ENCODE results near the gene PIEZO1.

The PIEZO1 gene

DNA sequence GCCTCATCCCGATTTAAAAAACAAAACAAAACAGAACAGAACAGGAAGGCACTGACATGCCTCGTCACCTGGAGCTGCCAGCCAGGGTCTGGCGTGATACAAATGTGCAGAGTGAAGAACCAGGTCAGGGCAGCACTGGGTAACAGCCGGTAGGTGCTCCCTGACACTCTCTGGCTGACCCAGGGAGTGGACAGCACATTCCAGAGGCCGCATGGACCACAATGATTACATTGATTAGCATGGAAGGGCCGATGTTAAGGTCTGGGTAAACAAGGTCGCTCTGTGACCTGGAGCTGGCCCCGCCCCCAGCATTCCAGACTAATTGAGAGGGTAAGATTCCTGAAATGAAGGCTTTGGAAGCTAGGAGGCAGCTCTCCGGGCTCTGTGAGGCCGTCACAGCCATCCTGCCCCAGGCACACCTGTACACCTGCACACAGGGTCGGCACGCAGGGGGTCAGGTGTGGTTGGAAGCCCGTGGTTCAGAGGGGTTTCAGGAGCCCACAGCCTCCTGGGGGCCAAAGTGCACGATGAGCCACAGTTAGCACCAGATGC is 21.4 kb downstream of the PIEZO1 start:
- DNase-seq = no peak

DNA sequence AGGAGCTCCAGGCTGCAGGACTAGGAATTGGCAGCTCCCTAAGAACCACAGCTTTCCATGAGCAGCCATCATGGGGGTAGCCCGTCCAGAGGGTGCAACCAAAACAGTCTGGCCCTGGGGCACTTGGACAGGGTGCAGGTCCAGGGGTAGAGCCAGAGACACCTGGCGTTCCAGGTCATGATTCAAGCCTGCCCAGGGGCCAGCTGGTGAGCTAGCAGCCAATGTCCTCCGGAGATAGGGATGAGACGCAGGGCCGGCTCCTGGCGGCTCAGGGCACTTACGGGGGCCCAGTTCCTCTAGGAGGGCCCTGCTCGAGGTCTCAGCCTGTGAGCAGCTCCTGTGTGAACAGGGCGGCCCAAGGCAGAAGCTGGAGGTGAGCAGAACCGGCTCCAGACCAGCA is 22.1 kb downstream of the PIEZO1 start:
- no peak for DNase-seq

DNA sequence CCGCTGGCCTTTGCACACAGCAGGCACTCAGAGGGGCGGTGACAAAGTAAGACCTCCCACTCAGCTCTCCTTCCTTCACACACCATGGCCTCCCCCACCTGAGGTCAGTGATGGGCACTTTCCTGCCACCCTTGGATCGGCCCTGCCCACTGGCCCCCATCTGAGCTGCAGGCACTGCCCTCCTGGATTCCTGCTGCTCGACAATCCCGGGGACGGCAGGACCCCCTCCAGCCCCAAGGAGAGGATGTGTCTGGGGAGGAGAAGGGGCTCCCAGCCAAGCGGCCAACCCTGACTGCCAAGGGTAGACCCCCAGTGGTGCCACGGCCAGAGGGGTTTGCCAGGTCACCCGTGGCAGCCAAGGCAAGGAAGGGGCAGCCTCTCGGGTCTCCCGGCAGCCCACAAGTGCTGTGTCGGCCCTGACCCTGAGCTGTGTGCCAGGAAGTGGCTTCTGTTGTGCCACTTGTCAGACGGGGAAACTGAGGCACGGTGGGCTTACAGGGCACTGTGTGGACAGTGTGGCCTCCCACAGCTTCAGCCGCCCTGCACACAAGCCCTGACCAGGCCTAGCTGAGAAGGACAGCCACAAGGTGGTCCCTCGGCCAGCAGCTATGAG is 22.7 kb downstream of the PIEZO1 start:
- DNase-seq = no peak

DNA sequence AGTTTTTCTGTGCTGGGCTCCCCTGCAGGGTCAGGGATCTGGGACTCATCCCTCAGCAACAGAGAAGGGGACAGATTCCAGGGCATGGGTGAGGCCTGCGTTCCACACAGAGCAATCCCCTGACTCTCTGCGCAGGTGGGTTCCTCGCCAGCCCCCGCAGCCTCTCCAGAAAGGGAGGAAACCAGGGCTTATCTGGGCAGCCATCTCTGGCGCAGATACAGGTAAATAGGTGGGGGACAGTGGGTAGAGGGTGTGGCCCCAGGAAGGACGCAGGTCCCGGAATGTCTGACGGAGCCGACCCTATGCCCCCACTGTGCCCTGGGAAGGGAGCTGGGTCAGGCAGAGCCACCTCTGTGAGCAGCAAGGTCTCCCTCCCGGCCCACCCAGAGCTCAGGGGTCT is 23.2 kb downstream of the PIEZO1 start:
- no peak for DNase-seq

DNA sequence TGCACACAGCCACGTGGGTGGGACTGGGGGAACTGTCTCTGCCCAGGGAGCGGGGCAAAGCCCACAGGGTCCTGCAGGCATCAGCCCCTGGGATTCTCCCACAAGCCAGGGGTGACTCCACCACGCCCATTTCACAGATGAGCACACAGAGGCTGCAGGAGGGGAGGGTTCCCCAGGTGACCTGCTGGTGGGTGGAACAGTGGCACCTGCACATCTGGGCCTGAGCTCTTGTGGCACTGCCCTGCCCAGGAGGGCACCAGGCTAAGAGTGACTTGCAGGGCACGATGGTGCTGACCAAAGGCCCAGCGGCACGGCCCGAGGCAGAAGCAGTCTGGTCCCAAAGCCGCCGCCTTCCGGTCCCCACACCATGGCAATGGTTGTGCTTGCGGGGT is 23.9 kb downstream of the PIEZO1 start:
- DNase-seq = no peak

DNA sequence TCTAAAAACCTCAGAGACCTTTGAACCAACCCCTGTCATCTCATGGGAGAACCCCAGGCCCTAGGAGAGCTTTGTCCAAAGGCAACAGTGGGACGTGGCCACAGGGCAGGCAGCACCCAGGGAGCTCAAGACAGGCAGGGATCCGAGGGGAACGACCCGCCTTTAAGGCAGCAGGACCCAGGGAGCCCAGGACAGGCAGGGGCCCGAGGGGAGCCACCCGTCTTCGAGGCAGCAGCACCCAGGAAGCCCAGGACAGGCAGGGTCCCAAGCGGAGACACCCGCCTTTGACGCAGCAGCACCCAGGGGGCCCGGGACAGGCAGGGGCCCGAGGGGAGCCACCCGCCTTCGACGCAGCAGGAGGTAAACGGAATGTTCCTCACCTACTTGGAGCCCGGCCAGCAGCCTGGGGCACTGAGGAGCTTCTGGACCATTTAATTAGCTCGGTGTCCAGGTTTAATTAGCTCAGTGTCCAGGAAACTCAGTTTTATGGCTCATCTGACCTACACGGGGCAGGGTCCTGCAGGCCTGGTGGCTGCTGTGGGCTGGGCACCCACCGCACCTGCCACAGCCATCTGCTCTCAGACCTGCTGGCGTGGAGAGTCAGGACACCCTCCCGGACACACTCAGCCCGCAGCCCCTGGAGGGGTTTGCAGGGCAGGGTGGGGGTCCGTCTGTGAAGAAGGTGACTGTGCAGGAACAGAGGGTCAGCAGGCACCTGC is 24.4 kb downstream of the PIEZO1 start:
- no peak for DNase-seq

DNA sequence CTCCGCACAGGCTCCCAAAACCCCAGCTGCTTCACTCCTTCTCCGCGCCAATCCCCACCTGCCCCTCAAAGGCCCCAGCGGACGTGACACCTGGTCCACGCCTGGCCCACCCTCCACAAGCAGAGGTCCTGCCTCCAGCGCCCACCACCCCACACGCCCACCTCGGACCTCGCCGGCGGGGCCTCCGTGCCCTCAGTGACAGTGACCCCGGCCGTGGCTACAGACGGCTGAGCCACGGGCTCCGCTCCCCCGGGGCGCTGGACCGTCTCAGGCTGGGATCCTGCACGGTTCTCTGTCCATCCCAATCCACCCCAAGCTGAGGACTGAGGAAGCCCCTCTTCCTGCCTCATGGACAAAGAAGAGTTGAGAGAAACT is 25.1 kb downstream of the PIEZO1 start:
- DNase-seq = no peak

DNA sequence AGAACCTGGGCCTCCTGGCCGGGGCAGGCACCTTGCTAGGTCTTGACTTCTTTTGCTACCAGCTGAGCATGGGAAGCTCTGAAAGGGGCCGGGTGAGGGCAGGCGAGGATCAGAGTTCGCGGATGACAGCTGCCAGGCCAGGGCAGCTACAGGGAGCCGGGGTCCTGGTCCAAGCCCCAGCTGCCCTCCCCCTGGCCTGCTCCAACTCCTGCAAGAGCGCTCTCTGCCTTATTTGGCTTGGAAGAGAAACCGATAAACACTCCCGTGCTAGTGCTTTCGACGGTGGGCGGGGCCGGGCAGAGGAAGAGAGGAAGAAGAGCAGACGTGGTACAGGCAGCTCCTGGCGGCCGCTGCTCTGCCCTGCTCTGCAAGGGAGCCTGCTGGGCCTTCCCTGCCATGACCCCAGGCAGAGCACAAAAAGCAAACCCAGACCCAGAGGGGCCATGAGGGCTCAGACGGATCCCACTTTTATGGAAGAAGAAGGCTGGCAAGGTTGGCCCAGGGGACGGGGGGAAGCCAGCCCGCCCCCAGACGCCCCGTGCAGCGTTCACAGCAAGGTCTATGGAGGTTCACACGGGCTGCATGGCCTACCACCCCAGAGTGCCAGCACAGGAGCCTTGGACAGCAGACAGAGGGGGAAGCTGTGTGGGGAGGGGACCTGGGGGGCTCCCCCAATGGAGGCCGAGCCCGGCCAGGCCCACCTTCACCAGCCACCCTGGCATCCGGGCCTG is 25.6 kb downstream of the PIEZO1 start:
- DNase-seq = no peak

DNA sequence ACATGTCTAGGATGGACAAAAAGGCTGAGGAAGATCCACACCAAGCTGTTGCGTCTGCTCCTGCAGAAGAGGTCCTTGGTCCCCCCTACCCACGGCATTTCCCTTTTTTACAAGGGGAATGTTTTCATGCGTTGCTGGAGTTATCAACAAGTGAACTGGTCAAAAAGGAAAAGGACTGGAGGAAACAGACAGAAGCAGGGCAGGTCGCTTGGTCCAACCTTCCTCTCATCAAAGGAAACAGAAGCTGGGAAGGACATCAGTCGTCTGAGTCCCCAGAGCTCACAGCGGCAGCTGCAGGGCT is 26.1 kb downstream of the PIEZO1 start:
- DNase-seq = no peak

DNA sequence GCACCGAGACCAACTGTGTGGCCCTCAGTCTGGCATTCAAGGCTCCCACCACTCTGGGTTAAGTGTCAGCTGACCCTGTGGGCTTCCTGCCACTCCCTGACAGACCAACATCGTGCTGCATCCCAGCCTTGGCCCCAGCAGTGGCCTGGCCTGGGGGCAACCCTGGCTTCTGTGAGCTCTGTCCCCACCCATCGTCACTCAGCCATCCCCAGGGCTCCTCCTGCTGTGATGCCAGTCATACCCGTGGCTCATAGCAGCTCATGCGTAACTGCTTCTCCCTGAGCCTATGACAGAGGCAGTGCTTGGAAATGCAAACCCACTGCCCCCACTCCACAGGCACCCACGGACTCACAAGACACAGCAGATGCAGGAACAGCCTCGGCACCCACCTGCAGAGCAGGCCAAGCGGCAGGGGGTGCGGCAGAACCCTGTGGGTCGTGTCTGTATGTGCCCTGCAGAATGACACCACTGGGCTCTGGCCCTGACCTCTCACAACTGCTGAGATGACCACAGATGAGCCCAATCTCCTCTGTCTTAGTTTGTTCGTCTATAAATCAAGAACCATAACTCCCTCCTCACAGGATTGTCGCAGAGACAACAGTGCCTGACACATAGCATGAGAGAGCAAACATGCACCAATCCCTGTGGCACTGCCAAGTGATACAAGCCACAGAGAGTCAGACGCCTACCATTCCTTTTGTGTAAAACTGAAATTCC is 26.6 kb downstream of the PIEZO1 start:
- DNase-seq = no peak

DNA sequence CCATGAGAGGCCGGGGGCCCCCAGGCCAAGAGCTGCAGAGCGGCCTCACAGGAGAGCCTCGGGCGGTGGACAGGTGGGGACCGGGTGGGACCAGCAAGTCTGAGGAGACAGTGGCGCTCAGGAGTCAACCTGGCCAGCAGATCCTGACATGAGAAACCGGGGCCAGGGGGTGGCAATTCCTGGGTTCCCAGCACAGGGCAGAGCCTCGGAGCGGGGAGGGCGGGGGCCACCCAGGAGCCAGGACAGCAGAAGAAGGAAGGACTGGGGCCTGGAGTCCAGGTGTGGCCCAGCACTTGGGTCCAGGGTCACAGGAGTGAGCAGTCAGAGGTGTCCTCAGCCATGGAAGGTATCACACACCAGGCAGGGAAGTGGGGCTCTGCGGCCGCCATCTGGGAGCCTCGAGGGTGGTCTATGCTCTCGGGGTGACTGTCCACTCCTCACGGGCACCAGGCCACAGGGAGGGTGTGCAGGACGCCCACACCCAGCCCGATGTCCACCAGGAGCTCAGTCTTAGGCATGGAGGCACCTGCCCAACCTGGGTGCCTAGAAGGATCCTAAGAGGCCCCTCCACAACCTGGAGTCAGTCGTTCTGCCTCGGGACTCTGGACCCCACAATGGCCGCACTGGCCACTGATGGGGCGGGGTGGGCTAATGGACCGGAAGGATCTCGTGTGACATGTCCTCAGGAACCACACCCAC is 29.1 kb downstream of the PIEZO1 start:
- DNase-seq = no peak

DNA sequence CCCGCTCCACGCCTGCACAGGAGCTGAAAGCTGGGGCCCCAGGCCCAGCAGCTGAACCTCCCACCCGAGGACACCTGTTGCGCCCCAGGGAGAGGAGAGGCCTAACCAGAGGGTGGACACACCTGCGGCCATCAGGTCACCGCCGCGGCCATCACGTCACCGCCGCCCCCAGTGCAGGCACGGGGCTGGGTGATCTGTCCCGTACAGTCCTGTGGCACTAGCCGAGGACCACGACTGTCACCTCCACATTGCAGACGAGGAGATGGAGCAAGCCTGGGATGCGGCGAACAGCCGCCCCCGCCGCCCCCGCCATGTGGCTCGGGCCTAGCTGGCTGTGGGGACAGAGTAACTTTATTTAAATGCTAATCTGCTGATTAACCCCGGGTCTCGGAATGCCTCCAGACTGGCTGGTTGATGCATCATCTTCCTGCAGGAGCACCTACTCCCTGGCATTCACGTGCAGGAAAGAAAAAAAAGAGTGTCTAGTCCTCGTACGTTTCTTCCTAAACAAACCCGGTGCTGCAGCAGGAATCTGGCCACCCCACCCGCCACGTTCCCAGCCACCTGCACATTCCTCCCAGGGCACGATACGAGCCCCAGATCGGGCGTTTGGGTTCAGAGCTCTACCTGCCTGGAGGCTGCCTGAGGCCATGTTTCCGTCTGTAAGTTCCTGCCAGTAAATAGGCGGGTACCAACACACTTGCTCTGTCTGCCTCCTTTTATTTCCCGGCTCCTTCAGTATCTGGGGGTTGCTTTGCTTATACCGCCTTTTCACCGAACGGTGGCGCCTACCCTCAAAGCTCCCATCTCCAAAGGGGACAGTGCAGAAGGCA is 29.9 kb downstream of the PIEZO1 start:
- DNase-seq = no peak

DNA sequence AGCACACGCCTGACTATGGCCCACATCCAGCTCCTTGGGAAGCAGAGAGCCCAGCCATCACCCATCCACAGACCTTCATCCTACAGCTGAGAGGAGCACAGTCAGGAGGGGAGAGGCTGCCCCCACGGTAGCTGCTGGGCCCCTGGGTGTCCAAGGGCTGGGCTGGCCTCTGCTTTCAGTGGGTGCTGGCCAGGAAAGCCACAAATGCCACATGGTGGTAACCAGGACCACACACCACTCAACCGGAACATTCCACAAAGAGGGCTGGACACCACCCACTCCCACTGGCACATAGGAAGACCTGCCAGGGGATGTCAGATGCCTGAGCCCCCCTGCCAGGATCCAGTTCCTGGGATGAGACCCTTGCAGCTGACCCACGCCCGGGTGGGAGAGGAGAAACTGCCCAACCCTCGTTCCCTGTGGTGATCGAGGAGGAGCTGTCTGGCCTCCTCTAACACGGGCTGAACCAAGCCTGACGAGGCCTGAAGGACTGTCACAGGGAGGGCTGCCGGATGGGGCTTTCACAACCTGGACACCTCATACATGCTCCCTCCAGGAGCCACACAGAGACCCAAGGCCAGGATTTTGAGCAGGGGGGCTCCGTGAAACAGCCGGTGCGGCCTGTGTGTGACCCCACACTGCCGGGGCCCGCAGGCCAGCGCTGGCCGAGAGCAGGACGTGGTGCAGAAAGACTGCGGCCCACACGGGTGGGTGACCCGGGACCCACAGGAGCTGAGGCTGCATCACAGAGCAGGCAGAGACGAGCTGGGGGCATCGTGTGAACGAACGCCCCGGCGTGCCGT is 30.7 kb downstream of the PIEZO1 start:
- no peak for DNase-seq

DNA sequence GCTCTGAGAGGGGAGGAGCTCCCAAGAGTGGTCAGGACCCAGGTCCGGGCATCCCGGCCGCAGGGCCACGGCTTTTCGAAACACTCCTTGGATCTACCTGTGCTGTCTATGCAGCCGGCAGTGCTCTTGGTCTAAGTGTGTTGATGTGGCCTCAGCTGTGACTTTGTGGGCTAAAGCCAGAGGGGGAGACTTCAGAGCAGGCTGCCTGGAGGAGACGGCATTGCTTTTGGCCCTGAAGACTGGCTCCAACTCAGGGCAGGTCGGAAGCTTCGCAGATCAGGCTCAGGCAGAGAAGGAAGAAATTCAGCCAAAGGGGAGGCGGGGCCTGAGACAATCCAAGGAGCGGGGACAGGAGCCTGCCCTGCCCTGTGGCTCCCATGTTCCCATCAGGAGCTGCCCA is 31.4 kb downstream of the PIEZO1 start:
- DNase-seq = no peak

DNA sequence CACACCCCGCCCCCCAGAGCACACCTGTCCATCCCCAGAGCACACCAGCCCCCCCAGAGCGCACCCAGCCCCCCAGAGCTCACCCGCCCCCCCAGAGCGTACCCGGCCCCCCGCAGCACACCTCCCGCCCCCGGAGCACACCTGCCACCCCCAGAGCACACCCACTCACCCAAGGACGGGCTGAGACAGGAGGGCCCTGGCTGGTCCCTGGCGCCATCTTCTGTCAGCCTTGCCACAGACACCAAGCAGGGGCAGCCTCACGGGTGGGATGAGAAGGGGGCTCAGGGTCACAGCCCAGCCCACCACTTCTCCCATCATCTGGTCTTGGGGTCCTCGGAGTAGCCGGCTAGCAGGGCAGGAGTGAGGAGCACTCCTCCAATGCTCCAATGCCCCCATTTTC is 31.8 kb downstream of the PIEZO1 start:
- DNase-seq = no peak

DNA sequence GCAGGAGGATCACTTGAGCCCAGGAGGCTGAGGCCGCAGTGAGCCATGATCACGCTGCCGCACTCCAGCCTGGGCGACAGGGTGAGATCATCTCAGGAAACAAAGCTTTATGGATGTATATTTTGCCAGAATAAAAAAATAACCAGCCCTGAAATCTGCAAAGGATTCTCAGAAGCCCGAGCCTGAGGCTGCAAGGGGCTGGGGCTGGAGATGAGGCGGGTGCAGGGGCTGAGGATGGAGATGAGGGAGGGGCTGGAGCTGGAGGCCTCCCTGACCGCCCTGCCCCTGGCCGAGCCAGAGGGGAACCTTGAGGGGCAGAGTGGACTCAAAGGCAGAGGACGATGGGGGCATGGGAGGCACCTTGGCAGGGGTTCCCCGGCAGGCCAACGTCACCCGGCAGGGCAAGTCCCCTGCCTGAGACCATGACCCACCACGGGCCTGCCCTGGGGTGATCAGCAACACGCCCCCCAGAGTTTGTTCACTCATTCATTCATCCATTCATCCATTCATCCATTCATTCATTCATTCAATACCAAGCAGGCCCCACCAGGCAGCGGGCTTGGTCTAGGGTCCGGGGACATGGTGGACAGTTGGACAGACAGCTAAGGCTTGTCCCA is 32.5 kb downstream of the PIEZO1 start:
- DNase-seq = no peak

DNA sequence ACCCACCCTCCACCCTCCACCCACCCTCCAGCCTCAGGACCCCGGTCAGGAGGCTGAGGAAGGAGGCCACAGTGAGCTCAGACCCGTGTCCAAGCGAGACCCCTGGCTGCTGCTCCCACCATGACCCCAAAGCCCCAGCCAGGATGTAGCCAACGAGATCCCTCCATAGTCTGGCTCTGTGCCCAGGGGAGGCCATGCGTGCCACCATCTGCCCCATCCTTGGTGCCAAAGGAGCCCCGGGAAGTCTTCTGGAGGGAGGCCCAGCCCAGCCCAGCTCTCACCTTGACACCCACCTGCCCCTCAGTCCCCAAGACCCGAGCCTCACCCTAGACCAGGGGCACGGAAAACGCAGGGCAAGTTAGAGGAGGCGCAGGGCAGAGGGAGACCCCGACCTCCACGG is 34.2 kb downstream of the PIEZO1 start:
- no peak for DNase-seq

DNA sequence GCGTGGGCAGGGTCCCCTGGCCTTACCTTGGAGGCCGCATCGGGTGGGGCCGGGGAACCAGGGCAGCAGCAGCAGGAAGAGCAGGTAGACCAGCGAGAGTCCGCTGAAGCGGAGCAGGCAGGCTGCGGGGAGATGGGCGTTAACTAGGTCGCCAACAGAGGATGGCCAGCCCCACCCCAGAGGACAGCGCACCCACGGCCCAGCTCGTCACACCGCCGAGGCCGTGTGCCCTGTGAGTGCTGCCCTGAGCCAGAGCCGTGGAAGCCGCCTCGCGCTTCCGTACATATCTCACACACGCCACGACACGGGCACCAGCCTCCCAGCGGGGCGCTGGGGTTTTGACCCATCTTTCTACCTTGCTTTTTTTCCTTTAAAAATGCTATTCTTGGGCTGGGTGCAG is 35.7 kb downstream of the PIEZO1 start:
- no peak for DNase-seq

DNA sequence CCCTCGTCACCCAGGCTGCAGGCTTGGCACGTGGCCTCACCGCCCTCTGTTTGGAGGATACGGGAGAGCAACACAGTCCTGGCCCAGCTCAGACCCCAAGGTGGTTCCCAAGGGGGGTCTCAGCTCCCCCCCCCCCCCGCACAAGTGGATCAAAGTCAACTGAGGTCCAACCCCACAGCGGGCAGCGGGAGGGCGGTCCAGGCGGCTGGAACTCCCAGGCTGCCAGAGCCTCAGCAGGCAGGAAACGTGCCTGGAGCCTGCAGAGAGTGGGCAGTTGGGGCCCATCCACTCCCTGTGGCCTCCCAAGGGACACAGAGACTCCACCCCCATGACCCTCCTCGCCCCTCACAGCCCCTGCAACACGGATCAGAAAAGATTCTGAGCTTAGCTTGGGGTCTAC is 36.7 kb downstream of the PIEZO1 start:
- DNase-seq = no peak

DNA sequence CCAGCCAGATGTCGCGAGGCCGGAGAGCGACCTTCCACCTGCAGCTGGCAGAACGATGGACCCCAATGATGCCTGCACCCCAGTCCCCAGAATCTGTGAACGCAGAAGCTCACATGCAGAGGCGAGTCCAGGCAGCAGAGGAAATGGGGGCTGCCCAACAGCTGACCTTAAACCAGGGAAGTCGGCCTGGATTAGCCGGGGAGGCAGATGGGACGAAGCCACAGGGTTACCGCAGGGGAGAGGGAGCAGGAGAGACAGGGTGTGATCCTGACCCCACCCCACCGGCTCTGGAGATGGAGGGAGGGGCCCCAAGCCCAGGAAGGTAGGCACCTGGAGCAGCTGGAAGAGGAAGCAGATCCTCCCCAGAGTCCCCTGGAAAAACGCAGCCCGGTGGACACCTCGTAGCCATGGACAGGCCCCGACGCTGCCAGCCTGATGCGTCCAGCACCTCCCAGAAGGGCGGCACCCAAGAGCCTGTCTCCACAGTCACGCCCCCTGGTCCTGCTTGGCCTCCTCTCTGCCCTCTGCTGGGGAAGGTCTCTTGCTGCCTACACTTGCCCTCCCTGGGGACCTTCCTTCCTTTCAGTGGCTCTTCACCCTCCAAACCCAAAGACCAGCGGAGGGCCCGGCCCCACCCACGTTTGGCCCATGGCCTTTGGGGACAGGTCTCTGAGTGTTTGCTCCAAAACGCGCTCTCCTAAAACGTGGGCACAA is 37.3 kb downstream of the PIEZO1 start:
- no peak for DNase-seq

Measured in GF-D8 (cell line).